Measurements from ENCODE around the gene SEMA4A.

DNA sequence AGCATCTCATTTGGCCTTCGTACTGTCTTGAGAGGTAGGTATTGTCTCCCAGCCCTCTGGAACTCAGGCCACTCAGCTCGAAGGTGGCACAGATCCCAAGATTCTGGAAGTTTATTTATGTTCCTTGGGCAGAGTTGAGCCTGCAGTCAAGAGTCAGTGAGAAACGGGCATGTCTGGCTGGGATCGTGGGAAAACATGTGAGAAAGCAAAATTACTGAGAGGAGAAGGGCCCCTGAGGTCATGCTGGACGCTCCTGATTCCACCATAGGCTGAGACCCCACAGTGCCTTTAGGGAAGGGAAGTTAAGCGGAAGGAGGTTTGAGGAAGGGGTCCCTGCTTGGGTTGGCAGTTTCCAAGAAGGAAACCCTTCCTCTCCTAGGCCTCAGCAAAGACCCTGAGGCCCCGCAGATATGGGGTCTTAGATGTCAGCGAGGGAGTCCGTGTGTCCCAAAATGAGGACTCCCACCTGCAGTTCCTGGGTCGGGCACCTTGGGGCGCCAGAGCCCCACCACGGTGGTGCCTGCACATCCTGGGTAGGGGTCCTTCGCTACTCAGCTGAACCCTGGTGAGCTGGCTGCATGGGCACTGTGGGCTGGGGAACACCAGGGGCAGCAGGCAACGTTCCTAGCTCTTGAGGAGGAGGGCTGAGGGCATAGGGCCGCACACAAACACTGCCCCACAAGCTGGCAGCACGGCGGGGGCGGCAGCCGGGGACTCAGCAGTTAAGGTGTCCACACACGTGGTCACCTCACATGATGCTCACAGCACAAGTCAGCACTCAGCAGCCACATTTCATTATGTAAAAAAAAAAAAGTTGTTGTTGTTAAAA is 12.3 kb upstream of the SEMA4A start:
- peak; percentile 70 for TF ChIP-seq CTCF (conservative IDR thresholded peaks at IDR 0.05)
- TF ChIP-seq ZFX (IDR thresholded peaks at IDR 0.05): no peak

Measured in C4-2B (cell line).